IPS DF 4.7 (cell line): ENCODE data around the gene HNRNPA1.
"Not testable (repeated sequence)": the region's sequence is repeated elsewhere in the genome, so short reads cannot be mapped to it uniquely, and the experiment has no call there.

Experiments used
- DNase-seq: peaks from one replicate; pipeline ENCODE4 v3.0.0-alpha.2; 2013; ENCODE audit warnings: low spot score; ENCODE audit errors: extremely low read depth

The HNRNPA1 gene

GRCh38 chr12:54280468-54281260 lies at the start of gene HNRNPA1:
Gene HNRNPA1, plus strand, starts transcription at chr12:54280726. Its CDS starts 82 bp downstream, at chr12:54280808.
- peak; percentile 100 for DNase-seq

DNA sequence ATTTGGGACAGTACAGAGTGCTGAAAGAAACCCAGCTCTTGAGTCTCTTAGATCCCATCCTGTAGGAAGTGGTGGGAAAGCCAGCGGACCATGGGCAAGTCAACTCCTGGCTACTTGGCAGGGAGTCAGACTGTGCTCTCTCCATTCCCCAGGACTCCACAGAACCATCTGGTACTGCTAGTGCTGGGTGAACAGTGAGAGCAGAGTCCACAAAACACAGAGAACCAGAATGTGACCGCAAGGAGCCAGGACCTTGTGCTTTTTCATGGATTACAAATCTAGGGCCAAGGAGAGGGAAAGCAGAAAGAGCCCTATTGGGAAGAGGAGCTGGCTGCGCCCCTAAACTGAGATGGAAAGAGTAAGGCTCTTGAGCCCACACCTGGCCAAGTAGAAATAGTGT lies 49.3 kb upstream of the HNRNPA1 start:
- DNase-seq: not testable (repeated sequence)

- no peak for DNase-seq
These were observed 47.7 kb upstream of the HNRNPA1 start for GRCh38 chr12:54232790-54233189.

GRCh38 chr12:54238531-54238930 lies 42.0 kb upstream of the HNRNPA1 start:
- DNase-seq: no peak

DNA sequence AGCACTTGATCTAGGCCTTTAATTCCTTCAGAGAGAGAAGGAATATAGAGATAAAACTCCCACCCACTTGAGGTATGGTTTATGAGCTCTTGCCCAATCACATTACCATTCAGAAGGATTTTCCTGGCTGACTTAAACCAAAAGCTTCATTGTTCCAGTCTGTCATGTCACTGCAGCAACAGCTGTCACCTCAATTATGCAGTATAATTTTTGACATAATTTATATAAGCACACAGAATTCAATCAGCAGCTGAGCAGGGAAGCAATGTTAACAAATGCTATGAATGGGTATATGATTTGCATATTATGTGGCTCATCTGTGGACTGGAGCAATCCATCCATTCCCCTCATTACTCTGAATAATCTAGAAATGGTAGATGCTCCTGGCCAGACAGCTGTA lies 40.9 kb upstream of the HNRNPA1 start:
- DNase-seq: no peak

DNA sequence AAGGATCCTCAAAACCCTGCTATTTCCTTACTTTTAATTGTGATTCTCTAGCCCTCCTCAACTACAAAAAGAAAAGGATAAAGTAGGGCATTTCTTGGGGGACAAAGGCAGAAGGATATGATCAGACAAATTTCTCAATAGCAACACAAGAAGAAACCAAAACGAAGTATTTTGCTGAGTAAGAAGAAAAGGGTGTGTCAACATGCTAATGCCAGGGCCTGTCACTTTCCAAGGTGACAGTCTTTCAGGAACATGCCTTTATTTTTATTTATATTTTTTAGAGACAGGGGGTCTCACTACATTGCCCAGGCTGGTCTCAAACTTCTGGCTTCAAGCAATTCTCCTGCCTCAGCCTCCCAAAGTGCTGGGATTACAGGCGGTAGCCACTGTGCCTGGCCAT lies 40.4 kb upstream of the HNRNPA1 start:
- no peak for DNase-seq

- no peak for DNase-seq
These were observed 39.4 kb upstream of the HNRNPA1 start for GRCh38 chr12:54240971-54241588.

GRCh38 chr12:54246011-54246641 lies 34.4 kb upstream of the HNRNPA1 start:
- DNase-seq: no peak

- DNase-seq: no peak
These were observed 31.0 kb upstream of the HNRNPA1 start for GRCh38 chr12:54249489-54249888.

GRCh38 chr12:54251667-54252284 lies 28.8 kb upstream of the HNRNPA1 start:
- DNase-seq: no peak

DNA sequence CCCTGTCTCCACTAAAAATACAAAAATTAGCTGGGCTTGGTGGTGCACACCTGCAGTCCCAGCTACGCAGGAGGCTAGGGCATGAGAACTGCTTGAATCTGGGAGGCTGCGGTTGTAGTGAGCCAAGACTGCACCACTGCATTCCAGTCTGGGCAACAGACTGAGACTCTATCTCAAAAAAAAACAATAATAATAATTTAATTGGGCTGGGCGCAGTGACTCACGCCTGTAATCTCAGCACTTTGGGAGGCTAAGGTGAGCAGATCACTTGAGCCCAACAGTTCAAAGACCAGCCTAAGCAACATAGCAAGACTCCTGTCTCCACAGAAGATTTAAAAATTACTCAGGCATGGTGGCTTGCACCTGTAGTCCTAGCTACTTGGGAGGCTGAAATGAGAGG lies 27.3 kb upstream of the HNRNPA1 start:
- no peak for DNase-seq

- no peak for DNase-seq
These were observed 23.2 kb upstream of the HNRNPA1 start for GRCh38 chr12:54257332-54257731.

- DNase-seq: no peak
These were observed 22.3 kb upstream of the HNRNPA1 start for GRCh38 chr12:54258201-54258681.

- DNase-seq: peak; percentile 92
These were observed 21.1 kb upstream of the HNRNPA1 start for GRCh38 chr12:54259194-54260011.

GRCh38 chr12:54261815-54262402 lies 18.6 kb upstream of the HNRNPA1 start:
- no peak for DNase-seq

DNA sequence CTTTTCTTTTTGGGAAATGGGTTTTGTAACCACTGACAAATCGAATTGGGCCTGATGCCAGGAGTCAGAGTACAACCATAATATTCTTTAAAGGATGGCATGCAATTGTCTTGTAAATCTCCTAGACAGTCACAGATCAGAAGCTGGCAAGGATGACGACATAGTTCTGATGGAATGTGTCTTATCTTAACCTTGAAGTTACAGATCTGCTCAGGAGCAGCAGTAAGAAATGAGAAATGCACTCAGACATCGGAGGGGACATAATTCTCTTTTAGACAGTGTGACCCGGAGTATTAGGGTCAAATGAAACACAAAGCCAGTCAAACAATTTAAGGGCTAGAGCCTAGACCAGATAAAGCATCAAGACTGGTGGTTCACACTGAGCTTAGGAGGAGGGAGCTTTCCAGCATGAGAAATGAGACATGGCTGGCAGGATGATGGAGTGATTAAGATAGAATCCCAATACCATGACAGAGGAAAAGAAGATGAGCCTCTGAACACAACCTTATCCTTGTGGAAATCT lies 18.1 kb upstream of the HNRNPA1 start:
- no peak for DNase-seq

- no peak for DNase-seq
These were observed 15.1 kb upstream of the HNRNPA1 start for GRCh38 chr12:54265364-54265812.

- no peak for DNase-seq
These were observed 13.7 kb upstream of the HNRNPA1 start for GRCh38 chr12:54266852-54267251.

- no peak for DNase-seq
These were observed 10.2 kb upstream of the HNRNPA1 start for GRCh38 chr12:54270345-54270744.

- no peak for DNase-seq
These were observed 8.3 kb upstream of the HNRNPA1 start for GRCh38 chr12:54272214-54272613.
